GM23338 (cell line): ENCODE data around the gene STRN3. TPM values are rescaled to one million over a fixed set of nuclear protein-coding genes. Genes with fewer than 3 reads are reported as not detected.
"Not testable (repeated sequence)": the region's sequence is repeated elsewhere in the genome, so short reads cannot be mapped to it uniquely, and the experiment has no call there.

Experiments used
- ATAC-seq: fragments of 200-7000 bp; cut with Tn5 transposase; 3 replicates; pipeline ENCODE4 v1.9.1; 2020
- DNase-seq: peaks from one replicate; pipeline ENCODE4 v3.0.0-alpha.2; 2015; ENCODE audit warnings: low spot score
- H2AFZ ChIP-seq: fragments of 200-600 bp; sonication (generic); 2 replicates; pipeline ENCODE4 v1.8.0; 2016; ENCODE audit warnings: antibody characterized with exemption, mild to moderate bottlenecking, moderate library complexity
- H3F3A ChIP-seq: fragments of 200-600 bp; sonication (generic); replicated peaks from 2 replicates; pipeline ENCODE4 v1.8.0; 2017; ENCODE audit warnings: antibody characterized with exemption, mixed run types, low read depth
- H3K27ac ChIP-seq: fragments of 200-600 bp; sonication (generic); 2 replicates; pipeline ENCODE4 v1.6.1; 2016; ENCODE audit warnings: low read depth
- H3K27me3 ChIP-seq: fragments of 200-600 bp; sonication (generic); 2 replicates; pipeline ENCODE4 v1.8.0; 2016; ENCODE audit warnings: mild to moderate bottlenecking, mixed run types, moderate library complexity; ENCODE audit not compliant: insufficient read depth
- H3K36me3 ChIP-seq: fragments of 200-600 bp; sonication (generic); 2 replicates; pipeline ENCODE4 v1.8.0; 2016; ENCODE audit warnings: mild to moderate bottlenecking; ENCODE audit not compliant: insufficient read depth
- H3K4me1 ChIP-seq: fragments of 200-600 bp; sonication (generic); 2 replicates; pipeline ENCODE4 v1.8.0; 2016; ENCODE audit warnings: mild to moderate bottlenecking, moderate library complexity; ENCODE audit not compliant: insufficient read depth
- H3K4me2 ChIP-seq: fragments of 200-600 bp; sonication (generic); 2 replicates; pipeline ENCODE4 v1.7.1; 2017; ENCODE audit warnings: mixed run types
- H3K4me3 ChIP-seq: fragments of 200-600 bp; sonication (generic); 2 replicates; pipeline ENCODE4 v1.6.1; 2016; ENCODE audit warnings: mixed run types
- H3K79me2 ChIP-seq: fragments of 200-600 bp; sonication (generic); replicated peaks from 2 replicates; pipeline ENCODE4 v1.8.0; 2017; ENCODE audit warnings: mild to moderate bottlenecking; ENCODE audit not compliant: insufficient read depth
- H3K9me2 ChIP-seq: fragments of 200-600 bp; sonication (generic); 2 replicates; pipeline ENCODE4 v1.8.0; 2017; ENCODE audit not compliant: insufficient read depth
- H4K20me1 ChIP-seq: fragments of 200-600 bp; sonication (generic); replicated peaks from 2 replicates; pipeline ENCODE4 v1.8.0; 2017; ENCODE audit warnings: mild to moderate bottlenecking; ENCODE audit not compliant: insufficient read depth
- H3K27ac Mint-ChIP-seq: 2 replicates; pipeline ENCODE4 v1.8.0; 2020; ENCODE audit warnings: inconsistent platforms, mild to moderate bottlenecking, moderate library complexity, mixed read lengths
- H3K27me3 Mint-ChIP-seq: 3 replicates; pipeline ENCODE4 v1.8.0; 2022; ENCODE audit warnings: low read depth, mild to moderate bottlenecking, moderate library complexity, mixed read lengths, inconsistent platforms; ENCODE audit not compliant: insufficient read depth, poor library complexity
- H3K36me3 Mint-ChIP-seq: 3 replicates; pipeline ENCODE4 v1.8.0; 2021; ENCODE audit warnings: low read depth, mild to moderate bottlenecking, inconsistent platforms, moderate library complexity, mixed read lengths
- H3K4me1 Mint-ChIP-seq: 3 replicates; pipeline ENCODE4 v1.8.0; 2020; ENCODE audit warnings: mild to moderate bottlenecking, inconsistent platforms, mixed read lengths
- H3K4me3 Mint-ChIP-seq: 3 replicates; pipeline ENCODE4 v1.8.0; 2021; ENCODE audit warnings: moderate library complexity, mild to moderate bottlenecking, inconsistent platforms, mixed read lengths
- H3K9me3 Mint-ChIP-seq: 3 replicates; pipeline ENCODE4 v1.8.0; 2020; ENCODE audit warnings: moderate library complexity, mild to moderate bottlenecking, inconsistent platforms, mixed read lengths
- CTCF ChIP-seq, 2 experiments: fragments of 200-600 bp in 1 of 2; sonication (generic) in 1 of 2; conservative IDR thresholded peaks; 2 replicates each; pipeline versions ENCODE4 v1.5.1 to v1.6.1; 2016 to 2017; ENCODE audit warnings: antibody characterized with exemption in 2 of 2, low read depth in 2 of 2, mild to moderate bottlenecking in 2 of 2, moderate library complexity in 1 of 2
- ETS1 ChIP-seq: IDR thresholded peaks from 2 replicates; pipeline ENCODE4 v1.6.1; 2016; ENCODE audit warnings: antibody characterized with exemption
- JUNB ChIP-seq: IDR thresholded peaks from one replicate; pipeline ENCODE4 v1.6.1; 2016; ENCODE audit warnings: antibody characterized with exemption; ENCODE audit not compliant: unreplicated experiment
- NANOG ChIP-seq: IDR thresholded peaks from 2 replicates; pipeline ENCODE4 v1.6.1; 2016; ENCODE audit warnings: antibody characterized with exemption, borderline replicate concordance
- STAT1 ChIP-seq: IDR thresholded peaks from one replicate; pipeline ENCODE4 v1.6.1; 2016; ENCODE audit warnings: antibody characterized with exemption; ENCODE audit not compliant: unreplicated experiment
- ZNF114 ChIP-seq: fragments of 250-450 bp; sonication (Bioruptor Pico); IDR thresholded peaks from 2 replicates; pipeline ENCODE4 v1.5.0; 2020; ENCODE audit warnings: mild to moderate bottlenecking, moderate library complexity
- ZNF462 ChIP-seq: fragments of 250-450 bp; sonication (Bioruptor Pico); IDR thresholded peaks from 2 replicates; pipeline ENCODE4 v1.5.0; 2020; ENCODE audit warnings: mild to moderate bottlenecking, moderate library complexity
- polyA plus RNA-seq: library from polyadenylated mRNA; unstranded; fragments of >200 nt; fragmentation: Nextera tagmentation; extraction: Ambion mirVana; gene quantifications from 2 replicates; pipeline ENCODE4 v1.2.1, GENCODE V29; 2016
- total RNA-seq: library from RNA; depleted of rRNA; stranded (reverse); fragments of >200 nt; shearing (Covaris generic); gene quantifications from 2 replicates; pipeline ENCODE4 v1.2.3, GENCODE V29; 2014

STRN3 gene
- total and polyA plus RNA-seq, 2 experiments from 2014 or later: 35.0 to 40.6 TPM

GRCh38 chr14:31004007-31004406 lies 22.2 kb downstream of the STRN3 start:
- not testable (repeated sequence) for H2AFZ ChIP-seq, H3K36me3 ChIP-seq, H3K9me3 Mint-ChIP-seq, H3K27me3 ChIP-seq, DNase-seq, ATAC-seq, H3K4me3 Mint-ChIP-seq, H3K27me3 Mint-ChIP-seq, H3K9me2 ChIP-seq, H3K27ac Mint-ChIP-seq, H3K4me3 ChIP-seq, H3F3A ChIP-seq, H3K4me2 ChIP-seq
- Histone ChIP-seq H3K79me2 (peaks cover 100% of the 10 kb centered on the region), H3K27ac (peak overlapping the region; percentile 57; the same call in 1 of the 2 replicates), H3K4me1 (peaks cover 29% of the 10 kb centered on the region), H4K20me1 (peaks cover 32% of the 10 kb centered on the region)
- H3K4me1 Mint-ChIP-seq: peaks cover 36% of the 10 kb centered on the region
- peaks cover 29% of the 10 kb centered on the region; the same call in 2 of the 3 replicates for H3K36me3 Mint-ChIP-seq

- no peak overlapping the region for H3K27ac Mint-ChIP-seq
- H4K20me1 ChIP-seq: peaks cover 25% of the 10 kb centered on the region
Measured at GRCh38 chr14:31003284-31003683, 22.9 kb downstream of the STRN3 start.

More at GRCh38 chr14:31003284-31003683, 22.9 kb downstream of the STRN3 start:
- ATAC-seq (no peak), DNase-seq (no peak)
- TF ChIP-seq ETS1 (no peak), JUNB (no peak), ZNF462 (CRISPR knock-in tag) (no peak), NANOG (no peak), CTCF (conservative IDR thresholded peaks at IDR 0.05; ENCODE audit: low read depth in 2 of 2) (no peak), STAT1 (no peak), ZNF114 (CRISPR knock-in tag) (no peak)
- peaks cover 100% of the 10 kb centered on the region for H3K79me2 ChIP-seq
- peaks cover 34% of the 10 kb centered on the region for H3K4me1 ChIP-seq
- H3K9me2 ChIP-seq: no peaks in the 10 kb centered on the region
- Mint-ChIP-seq H3K27me3 (peaks cover 7% of the 10 kb centered on the region), H3K9me3 (peaks cover 8% of the 10 kb centered on the region; the same call in 2 of the 3 replicates), H3K4me1 (peaks cover 39% of the 10 kb centered on the region), H3K36me3 (peaks cover 36% of the 10 kb centered on the region; the same call in 2 of the 3 replicates), H3K4me3 (no peak overlapping the region)
- no peak overlapping the region for H3K4me2 ChIP-seq
- no peak overlapping the region for H2AFZ ChIP-seq
- H3K27ac ChIP-seq: no peak overlapping the region
- no peaks in the 10 kb centered on the region; the same call in 1 of the 2 replicates for H3K36me3 ChIP-seq
- peaks cover 8% of the 10 kb centered on the region; the same call in 1 of the 2 replicates for H3F3A ChIP-seq
- H3K27me3 ChIP-seq: no peaks in the 10 kb centered on the region
- no peak overlapping the region for H3K4me3 ChIP-seq
